GM12875 (cell line): ENCODE results near the gene IRGQ.

Source experiments
- H3K4me3 ChIP-seq: one replicate; pipeline ENCODE4 v1.5.1; 2011; ENCODE audit warnings: low read depth, low read length, control low read depth
- TF ChIP-seq, protein P1 (sequence below): IDR thresholded peaks from 2 replicates; pipeline ENCODE4 v1.5.1; 2011; ENCODE audit warnings: low read depth, mild to moderate bottlenecking, control low read depth, inconsistent platforms, low read length, moderate library complexity, borderline replicate concordance; ENCODE audit not compliant: insufficient read depth

IRGQ gene

DNA sequence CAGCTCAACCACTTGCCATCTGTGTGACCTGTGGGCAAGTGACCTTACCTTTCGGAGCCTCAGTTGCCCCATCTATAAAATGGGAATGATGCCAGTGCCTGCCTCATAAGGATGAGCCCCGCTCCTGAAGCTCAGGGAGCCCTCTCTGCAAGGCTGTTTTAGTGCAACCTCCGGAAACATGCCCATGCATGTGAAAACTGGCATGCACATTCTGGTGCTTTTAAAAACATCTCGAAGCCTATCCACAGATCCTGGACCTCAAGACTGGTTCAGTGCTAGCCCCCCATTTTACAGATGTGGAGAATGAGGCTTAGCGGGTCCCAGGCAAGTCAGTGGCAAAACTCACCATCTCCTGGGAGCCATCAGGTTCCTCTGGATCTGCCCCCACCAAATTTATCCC, 38.1 kb upstream of the IRGQ start:
- TF ChIP-seq, protein P1, sequence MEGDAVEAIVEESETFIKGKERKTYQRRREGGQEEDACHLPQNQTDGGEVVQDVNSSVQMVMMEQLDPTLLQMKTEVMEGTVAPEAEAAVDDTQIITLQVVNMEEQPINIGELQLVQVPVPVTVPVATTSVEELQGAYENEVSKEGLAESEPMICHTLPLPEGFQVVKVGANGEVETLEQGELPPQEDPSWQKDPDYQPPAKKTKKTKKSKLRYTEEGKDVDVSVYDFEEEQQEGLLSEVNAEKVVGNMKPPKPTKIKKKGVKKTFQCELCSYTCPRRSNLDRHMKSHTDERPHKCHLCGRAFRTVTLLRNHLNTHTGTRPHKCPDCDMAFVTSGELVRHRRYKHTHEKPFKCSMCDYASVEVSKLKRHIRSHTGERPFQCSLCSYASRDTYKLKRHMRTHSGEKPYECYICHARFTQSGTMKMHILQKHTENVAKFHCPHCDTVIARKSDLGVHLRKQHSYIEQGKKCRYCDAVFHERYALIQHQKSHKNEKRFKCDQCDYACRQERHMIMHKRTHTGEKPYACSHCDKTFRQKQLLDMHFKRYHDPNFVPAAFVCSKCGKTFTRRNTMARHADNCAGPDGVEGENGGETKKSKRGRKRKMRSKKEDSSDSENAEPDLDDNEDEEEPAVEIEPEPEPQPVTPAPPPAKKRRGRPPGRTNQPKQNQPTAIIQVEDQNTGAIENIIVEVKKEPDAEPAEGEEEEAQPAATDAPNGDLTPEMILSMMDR, result no peak
- H3K4me3 ChIP-seq, result no peak overlapping the region

DNA sequence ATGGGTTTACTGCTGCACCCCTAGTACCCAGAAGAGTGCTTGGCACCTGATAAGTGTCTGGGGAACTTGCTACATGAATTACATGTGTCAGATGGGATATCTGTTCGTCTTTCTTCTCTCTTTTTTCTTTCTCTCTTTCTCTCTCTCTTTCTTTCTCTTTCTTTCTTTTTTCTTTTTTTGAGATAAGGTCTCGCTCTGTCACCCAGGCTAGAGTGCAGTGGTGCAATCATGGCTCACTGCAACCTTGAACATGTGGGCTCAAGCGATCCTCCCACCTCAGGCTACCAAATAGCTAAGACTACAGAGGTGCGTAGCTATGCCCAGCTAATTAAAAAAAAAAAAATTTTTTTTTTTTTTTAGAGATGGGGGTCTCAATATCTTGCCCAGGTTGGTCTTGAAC, 37.6 kb upstream of the IRGQ start:
- H3K4me3 ChIP-seq, result no peak overlapping the region
- TF ChIP-seq, protein P1, result no peak

DNA sequence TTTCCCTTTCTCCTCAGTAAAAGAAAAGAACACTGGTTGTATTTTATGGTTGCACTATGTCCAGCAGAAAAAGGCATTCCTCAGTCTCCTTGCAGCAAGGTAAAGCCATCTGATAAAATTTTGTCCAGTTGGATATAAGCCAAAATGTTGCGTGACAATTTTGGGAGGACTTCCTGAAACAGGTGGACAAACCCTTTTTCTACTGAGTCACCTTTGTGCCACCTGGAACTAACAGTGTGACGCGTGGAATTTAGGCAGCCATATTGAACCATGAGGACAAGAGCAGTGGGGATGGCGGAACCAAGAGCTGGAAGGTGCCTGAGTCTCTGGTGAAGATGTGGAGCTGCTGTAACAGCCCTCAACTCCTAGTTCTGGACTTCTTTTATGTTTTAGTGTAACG, 35.6 kb upstream of the IRGQ start:
- H3K4me3 ChIP-seq, result no peak overlapping the region
- TF ChIP-seq, protein P1, result no peak

DNA sequence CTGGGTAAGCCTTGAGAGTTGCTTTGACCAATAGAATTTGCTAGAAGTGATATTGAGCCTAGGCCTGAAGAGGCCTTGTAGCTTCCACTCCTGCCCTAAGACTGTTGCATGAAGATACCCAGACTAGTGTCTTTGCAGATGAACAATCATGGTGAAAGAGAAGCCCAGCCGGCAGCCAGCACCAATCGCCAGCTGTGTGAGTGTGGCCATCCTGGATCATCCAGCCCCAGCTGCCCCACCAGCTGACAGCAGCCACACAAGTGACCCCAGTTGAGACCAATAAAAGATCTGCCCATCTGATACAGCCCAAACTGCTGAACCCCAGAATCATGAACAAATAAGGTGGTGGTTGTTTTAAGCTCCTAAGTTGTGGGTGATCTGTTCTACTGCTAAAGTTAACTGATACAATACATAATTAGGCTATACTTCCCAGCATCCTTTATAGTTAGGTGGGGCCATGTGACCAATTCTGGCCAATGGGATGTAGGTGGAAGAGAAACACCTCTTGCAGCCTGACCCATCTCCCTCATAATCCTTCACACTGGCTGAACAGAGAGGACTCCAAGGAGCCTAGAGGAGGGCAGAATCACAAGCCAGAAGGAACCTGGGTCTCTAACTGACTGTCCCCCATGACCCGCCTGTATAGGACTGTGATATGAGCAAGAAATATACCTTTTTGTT, 32.9 kb upstream of the IRGQ start:
- no peak overlapping the region for H3K4me3 ChIP-seq
- TF ChIP-seq, protein P1, result no peak

DNA sequence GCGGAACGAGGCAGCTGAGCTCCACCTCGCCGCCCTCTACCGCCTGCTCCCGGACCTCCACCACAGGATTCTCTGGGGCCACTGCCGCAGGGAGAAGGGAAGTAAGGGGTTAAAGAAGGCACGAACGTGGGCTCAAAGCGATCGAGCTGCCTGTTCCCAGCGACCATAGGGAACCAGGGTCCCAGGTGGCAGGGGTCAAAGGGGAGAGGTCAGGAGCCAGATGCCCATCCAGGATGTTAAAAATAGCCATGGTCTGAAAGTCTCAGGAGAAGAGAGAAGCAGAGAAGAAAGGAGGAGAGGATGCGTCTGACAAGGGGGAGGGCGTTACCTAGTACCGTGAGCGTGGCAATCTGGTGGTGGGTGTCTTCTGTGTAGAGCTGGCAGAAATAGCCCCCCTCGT, 30.9 kb upstream of the IRGQ start:
- no peak overlapping the region for H3K4me3 ChIP-seq
- TF ChIP-seq, protein P1, result no peak

DNA sequence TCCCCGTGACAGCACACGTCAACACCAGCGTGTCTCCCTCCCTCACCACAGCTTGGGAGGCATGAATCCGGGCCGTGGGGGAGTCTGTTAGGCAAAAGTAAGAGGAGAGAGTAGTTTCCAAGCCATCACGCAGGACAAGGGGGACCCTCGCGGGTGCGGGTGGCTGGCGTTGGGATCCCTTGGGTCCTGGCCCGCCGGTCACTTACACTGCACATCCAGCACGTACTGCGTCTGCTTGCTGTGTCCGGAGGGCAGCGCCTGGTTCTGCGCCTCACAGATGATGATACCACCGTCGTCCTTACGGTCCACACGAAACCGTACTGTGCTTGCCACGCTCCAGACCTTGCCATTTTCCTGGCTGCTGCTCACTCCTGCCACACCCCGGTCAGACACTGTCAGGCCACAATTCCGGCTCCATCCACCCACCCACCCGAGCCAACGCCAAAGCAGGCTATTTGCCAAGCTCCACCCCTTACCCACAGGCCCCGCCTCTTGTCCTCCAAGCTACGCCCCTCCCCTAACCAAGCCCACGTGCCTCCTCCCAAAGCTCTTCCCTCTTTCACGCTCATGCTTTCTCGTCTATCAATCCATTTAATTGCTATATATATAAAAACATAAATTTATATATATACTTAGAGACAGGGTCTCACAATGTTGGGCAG, 30.1 kb upstream of the IRGQ start:
- no peak overlapping the region for H3K4me3 ChIP-seq
- TF ChIP-seq, protein P1, result no peak

DNA sequence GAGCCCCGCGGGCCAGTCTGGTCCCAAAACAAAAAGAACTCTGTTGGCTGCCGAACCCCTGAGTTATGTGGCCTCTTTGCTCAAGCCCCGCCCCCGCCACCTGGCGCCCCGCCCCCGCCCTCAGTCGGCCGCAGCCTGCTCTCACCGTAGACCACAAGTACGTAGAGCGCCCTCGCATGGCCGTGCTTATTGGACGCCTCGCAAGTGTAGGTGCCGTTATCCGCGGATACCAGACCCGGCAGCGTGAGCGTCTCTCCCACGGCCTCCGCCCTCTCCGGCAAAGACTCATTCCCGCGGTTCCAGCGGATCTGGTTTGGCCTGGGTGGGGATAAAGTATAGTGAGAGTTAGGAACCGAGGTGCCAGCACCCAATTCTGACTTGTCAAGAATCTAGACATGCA, 29.0 kb upstream of the IRGQ start:
- H3K4me3 ChIP-seq, result no peak overlapping the region
- TF ChIP-seq, protein P1, result peak; percentile 42; the same call in 1 of the 2 replicates
